ENCODE data around the gene MEGF8. TPM values are rescaled to one million over a fixed set of nuclear protein-coding genes. Genes with fewer than 3 reads are reported as not detected.

The MEGF8 gene
- total and polyA plus RNA-seq, 2 donors (not counting 3 experiments of a cell fraction or from before 2014, with no cell fraction given), result 20.6 to 39.6 TPM

- no peak overlapping the region for H3K9ac ChIP-seq (replicated peaks; ENCODE audit: extremely low read depth, insufficient read depth, low read length)
- dilution Hi-C loops (cut with MboI; ENCODE audit: extremely low pct_ligation_motif_present, low sequenced_read_pairs), result no loop called here
Measured at GRCh38 chr19:42420055-42420544, 94.7 kb downstream of the MEGF8 start.

More at GRCh38 chr19:42420055-42420544, 94.7 kb downstream of the MEGF8 start:
- H3K9me1 ChIP-seq (replicated peaks; ENCODE audit: control insufficient read depth, extremely low read depth, insufficient read depth, low read length), result no peaks in the 10 kb centered on the region
- ChIA-PET POLR2A (interaction anchor here (0.7 kb wide), 1 partner anchor 600 kb away, joined by 3 read pairs; no protein-coding TSS in a partner anchor), CTCF (interaction anchor here (0.6 to 2.9 kb wide), 12 partner anchors 8 to 108 kb away, joined by 3 to 18 read pairs (median 4); partner anchors contain the start of gene CEACAM1)
- no peak overlapping the region for H2AFZ ChIP-seq (ENCODE audit: low read depth, low read length)
- DNase-seq (ENCODE audit: low read depth, low spot score), result peak; percentile 36
- no peaks in the 10 kb centered on the region for H3K27me3 ChIP-seq (ENCODE audit: control insufficient read depth in 2 of 2, insufficient read depth in 2 of 2, low read length in 2 of 2)
- peak; percentile 61 to 72 for TF ChIP-seq CTCF (IDR thresholded peaks at IDR 0.05; ENCODE audit: extremely low read depth in 1 of 2, insufficient read depth in 1 of 2, low read depth in 1 of 2, low read length in 2 of 2)
- TF ChIP-seq, protein P1, sequence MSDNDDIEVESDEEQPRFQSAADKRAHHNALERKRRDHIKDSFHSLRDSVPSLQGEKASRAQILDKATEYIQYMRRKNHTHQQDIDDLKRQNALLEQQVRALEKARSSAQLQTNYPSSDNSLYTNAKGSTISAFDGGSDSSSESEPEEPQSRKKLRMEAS (IDR thresholded peaks at IDR 0.05; ENCODE audit: insufficient read depth, insufficient read length), result no peak
- H3K9me3 ChIP-seq (replicated peaks; ENCODE audit: control insufficient read depth, insufficient read depth, low read length), result no peaks in the 10 kb centered on the region
- H3K4me3 ChIP-seq (replicated peaks in 1 of 3; ENCODE audit: insufficient read depth in 1 of 3, low read depth in 1 of 3, low read length in 3 of 3), result no peak overlapping the region
- BruUV-seq (replicated peaks), result no TSS peak
- no peaks in the 10 kb centered on the region for H3K36me3 ChIP-seq (ENCODE audit: control insufficient read depth in 2 of 2, extremely low read depth in 1 of 2, insufficient read depth in 2 of 2, low read length in 2 of 2)
- no peaks in the 10 kb centered on the region for H3K79me2 ChIP-seq (ENCODE audit: control insufficient read depth, insufficient read depth, low read length)
- H3K4me1 ChIP-seq (ENCODE audit: control insufficient read depth, extremely low read depth, insufficient read depth, low read length), result peaks cover 29% of the 10 kb centered on the region
- intact Hi-C loops (cut with micrococcal nuclease), result loop anchor here (2.0 kb wide), 1 partner anchor 19 kb away; no protein-coding TSS in a partner anchor
- FAIRE-seq, result peak; percentile 61
- H3K27ac ChIP-seq (ENCODE audit: insufficient read depth, low read depth, low read length), result no peak overlapping the region
- H3K4me2 ChIP-seq (ENCODE audit: insufficient read depth, low read length), result no peak overlapping the region
- H4K20me1 ChIP-seq (replicated peaks; ENCODE audit: control insufficient read depth, extremely low read depth, insufficient read depth, low read length), result no peaks in the 10 kb centered on the region

Data from endothelial cell of umbilical vein (primary cell).